ENCODE measurements around the gene LANCL3.

The LANCL3 gene

DNA sequence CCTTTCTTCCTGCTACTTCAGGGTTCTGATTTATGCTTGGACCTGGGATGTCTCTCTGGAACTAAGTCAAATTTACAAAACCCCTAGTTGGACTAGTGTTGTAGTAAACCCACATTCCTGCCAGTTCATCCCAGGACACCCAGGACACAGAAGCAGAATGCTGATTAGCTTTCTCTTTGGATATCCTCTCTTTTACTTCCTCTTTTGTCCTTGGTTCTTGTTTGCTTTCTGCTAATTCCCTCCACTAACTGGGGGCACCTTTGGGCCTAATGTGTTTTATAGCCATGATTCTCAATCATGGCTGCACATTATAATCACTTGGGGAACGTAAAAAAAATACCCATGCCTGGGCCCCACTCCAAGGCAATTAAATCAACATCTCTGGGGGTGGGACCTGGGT lies 42.5 kb downstream of the LANCL3 start:
- TF ChIP-seq, protein P1, sequence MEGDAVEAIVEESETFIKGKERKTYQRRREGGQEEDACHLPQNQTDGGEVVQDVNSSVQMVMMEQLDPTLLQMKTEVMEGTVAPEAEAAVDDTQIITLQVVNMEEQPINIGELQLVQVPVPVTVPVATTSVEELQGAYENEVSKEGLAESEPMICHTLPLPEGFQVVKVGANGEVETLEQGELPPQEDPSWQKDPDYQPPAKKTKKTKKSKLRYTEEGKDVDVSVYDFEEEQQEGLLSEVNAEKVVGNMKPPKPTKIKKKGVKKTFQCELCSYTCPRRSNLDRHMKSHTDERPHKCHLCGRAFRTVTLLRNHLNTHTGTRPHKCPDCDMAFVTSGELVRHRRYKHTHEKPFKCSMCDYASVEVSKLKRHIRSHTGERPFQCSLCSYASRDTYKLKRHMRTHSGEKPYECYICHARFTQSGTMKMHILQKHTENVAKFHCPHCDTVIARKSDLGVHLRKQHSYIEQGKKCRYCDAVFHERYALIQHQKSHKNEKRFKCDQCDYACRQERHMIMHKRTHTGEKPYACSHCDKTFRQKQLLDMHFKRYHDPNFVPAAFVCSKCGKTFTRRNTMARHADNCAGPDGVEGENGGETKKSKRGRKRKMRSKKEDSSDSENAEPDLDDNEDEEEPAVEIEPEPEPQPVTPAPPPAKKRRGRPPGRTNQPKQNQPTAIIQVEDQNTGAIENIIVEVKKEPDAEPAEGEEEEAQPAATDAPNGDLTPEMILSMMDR (IDR thresholded peaks at IDR 0.05; ENCODE audit: insufficient read depth, low read length, missing control alignments) = no peak
- CTCF ChIA-PET = no interaction called here
- no peak overlapping the region for H3K4me3 ChIP-seq (ENCODE audit: low read depth, low read length)
- no peak for DNase-seq (ENCODE audit: low read depth, low spot score)
- POLR2A ChIA-PET = no interaction called here

DNA sequence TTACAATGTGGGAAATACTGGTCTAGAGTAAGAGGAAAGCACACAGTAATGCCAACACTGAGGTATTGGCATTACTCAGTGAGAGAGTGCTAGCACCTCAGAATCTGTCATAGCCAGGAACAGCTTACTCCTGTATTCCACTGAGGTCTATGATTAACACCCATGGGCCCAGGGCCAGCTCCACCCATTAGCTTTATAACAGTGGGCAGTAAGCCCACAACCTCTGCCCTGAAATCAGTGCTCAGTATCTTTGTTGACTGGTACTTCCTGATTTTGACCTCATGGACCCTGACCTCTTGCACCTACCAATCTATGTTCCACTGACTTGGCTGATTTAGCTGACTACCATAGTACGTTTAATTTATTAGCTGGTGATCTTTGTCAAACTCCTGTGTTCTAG lies 56.1 kb downstream of the LANCL3 start:
- ChIA-PET CTCF (no interaction called here), POLR2A (no interaction called here)
- TF ChIP-seq, protein P1 (IDR thresholded peaks at IDR 0.05; ENCODE audit: insufficient read depth, low read length, missing control alignments) = no peak
- DNase-seq (ENCODE audit: low read depth, low spot score) = no peak
- no peak overlapping the region for H3K4me3 ChIP-seq (ENCODE audit: low read depth, low read length)

DNA sequence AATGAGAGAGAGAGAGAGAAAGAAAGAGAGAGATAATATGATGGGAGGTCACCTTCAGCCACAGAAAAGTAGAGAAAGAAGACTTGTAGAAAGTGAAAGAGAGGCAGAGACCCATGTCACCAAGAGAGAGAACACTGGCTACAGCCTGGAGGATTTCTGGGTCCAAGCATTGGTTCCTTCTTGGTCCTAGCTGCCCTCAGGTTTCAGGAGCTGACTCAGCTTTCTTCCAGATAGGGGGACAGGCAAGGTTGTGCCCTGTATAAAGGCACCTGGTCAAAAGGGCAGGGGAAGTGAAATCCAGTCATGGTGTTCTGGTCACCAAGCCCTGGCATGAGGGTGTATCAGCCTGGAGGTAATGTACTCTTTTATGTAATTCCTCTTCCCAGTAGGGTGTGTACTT lies 66.6 kb downstream of the LANCL3 start:
- TF ChIP-seq, protein P1 (IDR thresholded peaks at IDR 0.05; ENCODE audit: insufficient read depth, low read length, missing control alignments) = no peak
- CTCF ChIA-PET = no interaction called here
- no peak for DNase-seq (ENCODE audit: low read depth, low spot score)
- POLR2A ChIA-PET = no interaction called here
- no peak overlapping the region for H3K4me3 ChIP-seq (ENCODE audit: low read depth, low read length)

DNA sequence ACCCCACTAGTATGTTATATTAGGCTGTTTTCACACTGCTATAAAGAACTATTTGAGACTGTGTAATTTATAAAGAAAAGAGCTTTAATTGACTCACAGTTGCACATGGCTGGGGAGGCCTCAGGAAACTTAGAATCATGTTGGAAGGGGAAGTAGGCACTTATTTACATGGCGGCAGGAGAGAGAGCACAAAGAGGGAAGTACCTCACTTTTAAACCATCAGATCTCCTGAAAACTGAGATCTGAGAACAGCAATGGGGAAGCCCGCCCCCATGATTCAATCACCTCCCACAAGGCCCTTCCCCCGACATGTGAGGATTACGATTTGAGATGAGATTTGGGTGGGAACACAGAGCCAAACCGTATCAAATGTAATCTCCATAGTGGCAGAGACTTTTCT lies 68.7 kb downstream of the LANCL3 start:
- DNase-seq (ENCODE audit: low read depth, low spot score) = no peak
- ChIA-PET CTCF (no interaction called here), POLR2A (no interaction called here)
- H3K4me3 ChIP-seq (ENCODE audit: low read depth, low read length) = no peak overlapping the region
- TF ChIP-seq, protein P1 (IDR thresholded peaks at IDR 0.05; ENCODE audit: insufficient read depth, low read length, missing control alignments) = no peak

DNA sequence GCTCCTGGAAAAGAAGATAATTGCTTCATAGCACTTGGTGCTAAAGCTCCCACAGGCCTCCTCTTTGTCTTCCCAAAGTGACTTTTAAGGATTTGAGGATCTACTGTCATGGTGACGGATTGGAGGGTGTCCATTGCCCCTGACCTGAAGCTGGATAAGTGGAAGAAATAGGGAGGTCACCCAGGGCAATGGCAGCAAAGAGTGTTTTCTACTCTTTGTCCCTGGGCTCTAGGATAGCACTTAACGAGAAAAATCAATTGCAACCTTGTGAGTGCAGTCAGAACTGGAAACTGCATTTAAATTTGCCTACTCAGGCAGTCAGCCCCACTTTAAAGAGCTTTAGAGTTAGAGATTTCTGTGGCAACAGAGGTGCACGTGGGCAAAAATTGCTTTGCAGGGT lies 70.4 kb downstream of the LANCL3 start:
- H3K4me3 ChIP-seq (ENCODE audit: low read depth, low read length) = no peak overlapping the region
- ChIA-PET CTCF (no interaction called here), POLR2A (no interaction called here)
- TF ChIP-seq, protein P1 (IDR thresholded peaks at IDR 0.05; ENCODE audit: insufficient read depth, low read length, missing control alignments) = no peak
- no peak for DNase-seq (ENCODE audit: low read depth, low spot score)

DNA sequence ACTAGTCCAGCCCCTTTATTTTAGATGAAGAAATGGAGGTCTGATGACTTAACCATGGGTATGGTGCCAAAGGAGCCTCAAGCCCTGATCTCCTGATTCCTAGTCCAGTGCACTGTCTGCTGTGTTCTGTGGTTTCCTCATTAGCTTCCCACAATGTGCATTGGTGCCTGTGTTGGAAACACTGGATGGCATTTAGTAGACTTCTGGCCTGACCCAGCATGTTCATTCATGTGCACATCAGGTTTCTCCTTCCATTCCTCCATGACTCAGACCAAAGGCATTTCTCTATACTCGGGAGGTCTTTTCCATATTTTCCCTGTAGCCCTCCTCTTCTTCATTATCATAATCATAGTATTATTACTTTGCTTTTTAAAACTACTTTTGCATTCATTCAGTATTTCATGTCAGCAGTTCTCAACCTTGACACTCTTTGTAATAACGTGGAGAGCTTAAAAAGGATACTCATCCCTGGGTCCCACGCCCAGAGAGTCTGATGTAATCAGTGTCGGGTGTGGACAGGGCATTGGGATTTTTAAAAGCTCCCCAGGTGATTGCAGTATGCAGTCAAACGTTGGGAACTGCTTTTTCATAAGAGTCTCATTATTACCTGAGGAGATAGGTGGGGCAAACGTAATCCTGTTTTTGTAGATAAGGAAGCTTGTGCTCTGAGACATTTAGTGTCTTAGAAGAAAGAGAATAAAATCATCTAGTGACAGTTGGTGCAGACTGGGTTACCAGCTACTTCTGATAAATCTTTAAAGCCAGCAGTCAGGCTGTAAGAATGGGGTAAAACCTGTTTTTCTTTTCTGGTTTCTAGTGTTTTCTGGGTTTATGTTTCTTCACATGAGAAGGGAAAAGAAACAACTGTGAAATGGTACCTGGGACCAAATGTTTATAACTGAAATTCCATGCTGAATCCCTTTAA lies 73.2 kb downstream of the LANCL3 start:
- no peak for DNase-seq (ENCODE audit: low read depth, low spot score)
- CTCF ChIA-PET = no interaction called here
- POLR2A ChIA-PET = no interaction called here
- H3K4me3 ChIP-seq (ENCODE audit: low read depth, low read length) = no peak overlapping the region
- TF ChIP-seq, protein P1 (IDR thresholded peaks at IDR 0.05; ENCODE audit: insufficient read depth, low read length, missing control alignments) = no peak

Data from AG04449 (cell line).